ENCODE results near the gene THEM5.
A peak's percentile ranks its signal among the peaks of the same experiment; 100 is the strongest.
"Not testable (repeated sequence)": the region's sequence is repeated elsewhere in the genome, so short reads cannot be mapped to it uniquely, and the experiment has no call there.

Gene THEM5, protein sequence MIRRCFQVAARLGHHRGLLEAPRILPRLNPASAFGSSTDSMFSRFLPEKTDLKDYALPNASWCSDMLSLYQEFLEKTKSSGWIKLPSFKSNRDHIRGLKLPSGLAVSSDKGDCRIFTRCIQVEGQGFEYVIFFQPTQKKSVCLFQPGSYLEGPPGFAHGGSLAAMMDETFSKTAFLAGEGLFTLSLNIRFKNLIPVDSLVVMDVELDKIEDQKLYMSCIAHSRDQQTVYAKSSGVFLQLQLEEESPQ

DNA sequence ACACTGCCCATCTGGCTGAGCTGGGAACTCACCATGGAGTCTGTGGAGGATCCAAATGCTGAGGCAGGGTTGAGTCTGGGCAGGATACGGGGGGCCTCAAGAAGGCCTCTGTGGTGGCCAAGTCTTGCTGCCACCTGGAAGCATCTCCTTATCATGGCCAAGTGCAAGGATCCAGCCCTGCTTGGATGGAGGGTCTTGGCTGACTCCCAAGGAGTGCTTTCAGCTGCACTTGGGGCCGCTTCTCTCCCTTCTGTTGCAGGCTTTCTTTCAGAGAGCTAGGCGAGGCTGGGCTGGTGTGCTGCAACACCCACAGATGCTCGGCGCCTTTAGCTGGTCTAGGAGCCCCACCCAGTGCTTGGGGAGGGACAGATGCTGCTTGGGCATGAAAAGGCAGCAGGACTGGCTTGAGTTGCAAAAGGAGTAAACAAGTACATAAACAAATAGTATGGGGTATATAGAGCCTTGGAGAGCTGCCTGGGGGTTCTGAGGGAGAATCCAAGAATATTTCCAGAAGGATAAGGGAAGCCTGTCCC, at the start of gene THEM5:
TSS of gene THEM5 (minus strand) at position 302 of the 533 bp plus-strand sequence. CDS start at position 155, 147 bp downstream.
- DNase-seq, result no peak

DNA sequence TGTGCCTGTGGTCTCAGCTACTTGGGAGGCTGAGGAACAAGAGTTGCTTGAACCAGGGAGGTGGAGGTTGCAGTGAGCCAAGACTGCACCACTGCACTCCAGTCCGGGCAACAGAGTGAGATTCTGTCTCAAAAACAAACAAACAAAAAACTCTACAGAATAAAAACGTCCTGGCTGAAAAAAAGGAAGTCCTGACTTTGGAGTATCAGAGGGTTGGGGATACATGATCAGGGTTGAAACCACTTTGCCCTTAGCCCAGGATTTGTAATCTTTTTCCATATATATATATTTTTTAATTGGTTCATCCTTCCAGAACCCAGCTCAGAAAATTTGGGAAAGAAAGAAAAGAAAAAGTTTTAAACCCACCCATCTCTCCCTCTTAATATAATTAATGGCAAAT, 49.3 kb upstream of the THEM5 start:
- DNase-seq, result no peak

DNA sequence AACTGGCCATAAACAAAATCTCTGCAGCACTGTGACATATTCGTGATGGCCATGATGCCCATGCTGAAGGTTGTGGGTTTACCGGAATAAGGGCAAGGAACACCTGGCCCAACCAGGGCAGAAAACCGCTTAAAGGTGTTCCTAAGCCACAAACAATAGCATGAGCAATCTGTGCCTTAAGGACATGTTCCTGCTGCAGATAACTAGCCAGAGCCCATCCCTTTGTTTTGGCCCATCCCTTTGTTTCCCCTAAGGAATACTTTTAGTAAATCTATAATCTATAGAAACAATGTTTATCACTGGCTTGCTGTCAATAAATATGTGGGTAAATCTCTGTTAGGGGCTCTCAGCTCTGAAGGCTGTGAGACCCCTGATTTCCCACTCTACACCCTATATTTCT, 47.3 kb upstream of the THEM5 start:
- DNase-seq, result not testable (repeated sequence)

DNA sequence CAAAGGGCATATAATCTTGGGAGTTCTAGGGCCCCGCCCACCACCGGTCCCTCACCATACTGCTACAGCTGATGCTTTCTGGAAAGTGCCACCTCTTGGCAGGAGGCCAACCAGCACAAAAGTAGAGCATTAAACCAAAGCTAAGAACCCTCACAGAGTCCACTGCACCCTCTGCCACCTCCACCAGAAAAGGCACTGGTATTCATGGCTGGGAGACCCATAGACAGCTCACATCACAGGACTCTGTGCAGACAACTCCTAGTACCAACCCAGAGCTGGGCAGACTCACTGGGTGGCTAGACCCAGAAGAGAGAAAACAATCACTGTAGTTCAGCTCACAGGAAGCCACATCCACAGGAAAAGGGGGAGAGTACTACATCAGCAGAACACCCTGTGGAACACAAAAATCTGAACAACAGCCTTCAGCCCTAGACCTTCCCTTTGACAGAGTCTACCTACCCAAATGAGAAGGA, 45.0 kb upstream of the THEM5 start:
- peak; percentile 37 for DNase-seq

DNA sequence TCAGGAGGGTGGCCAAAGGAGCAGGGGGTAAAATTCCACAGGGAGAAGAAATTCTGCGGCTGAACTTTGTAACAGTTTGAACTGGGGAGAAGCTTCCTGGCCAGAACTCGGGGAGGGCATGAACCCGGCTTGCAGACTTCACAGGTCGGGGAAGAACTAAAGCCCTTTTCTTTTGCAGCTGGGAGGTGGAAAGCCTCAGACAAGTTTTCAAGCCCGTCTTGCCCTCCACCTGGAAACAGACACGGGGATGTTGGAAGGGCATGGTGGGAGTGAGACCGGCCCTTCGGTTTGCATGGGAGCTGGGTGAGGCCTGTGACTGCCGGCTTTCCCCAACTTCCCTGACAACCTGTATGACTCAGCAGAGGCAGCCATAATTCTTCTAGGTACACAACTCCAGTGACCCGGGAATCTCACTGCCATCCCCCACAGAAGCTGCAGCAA, 44.5 kb upstream of the THEM5 start:
- DNase-seq, result peak; percentile 37

DNA sequence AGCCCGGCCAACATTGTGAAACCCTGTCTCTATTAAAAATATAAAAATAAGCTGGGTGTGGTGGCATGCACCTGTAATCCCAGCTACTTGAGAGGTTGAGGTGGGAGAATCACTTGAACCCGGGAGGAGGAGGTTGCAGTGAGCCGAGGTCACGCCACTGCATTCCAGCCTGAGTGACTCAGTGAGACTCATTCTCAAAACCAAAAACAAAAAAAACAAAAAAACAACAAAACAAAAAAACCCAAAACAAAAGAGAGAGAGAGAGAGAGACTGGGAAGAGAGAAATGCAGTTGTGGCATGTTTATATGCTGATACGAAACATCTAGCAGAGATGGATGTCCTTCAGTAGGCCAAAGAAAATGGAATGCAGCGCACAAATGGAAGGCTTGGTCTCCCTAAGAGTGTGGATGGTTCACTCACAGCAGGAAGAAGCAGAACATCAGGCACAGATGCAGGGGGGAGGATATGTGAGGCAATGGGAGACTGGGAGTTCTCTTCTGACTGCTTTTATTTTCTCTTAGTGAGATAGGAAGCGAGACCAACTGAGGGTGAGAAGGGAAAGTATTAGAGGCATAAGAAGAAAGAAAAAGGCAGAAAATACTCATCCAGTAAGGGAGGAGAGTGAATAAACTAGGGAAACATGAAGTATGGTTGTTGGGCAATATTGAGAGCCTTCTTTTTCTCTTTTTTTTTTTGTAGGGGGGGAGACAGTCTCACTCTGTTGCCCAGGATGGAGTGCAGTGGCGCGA, 39.8 kb upstream of the THEM5 start:
- DNase-seq, result no peak

DNA sequence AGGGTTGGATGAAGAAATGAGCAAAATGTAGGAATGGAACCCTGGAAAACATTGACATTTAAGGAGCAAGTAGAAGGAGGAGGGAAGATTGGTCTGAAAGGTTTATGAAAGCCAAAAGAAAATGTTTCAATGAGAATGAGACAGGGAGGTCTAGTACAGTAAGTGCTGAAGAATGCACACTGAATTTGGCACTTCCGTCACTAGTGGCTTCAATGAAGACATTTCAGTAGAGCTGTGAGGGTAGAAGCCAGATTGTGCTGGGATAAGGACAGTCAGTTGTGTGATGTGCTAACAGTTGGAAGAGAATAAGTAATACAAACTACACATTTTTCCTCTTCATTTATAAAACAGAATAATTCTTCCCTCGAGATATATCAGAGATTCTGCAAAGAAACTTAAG, 38.7 kb upstream of the THEM5 start:
- DNase-seq, result no peak

DNA sequence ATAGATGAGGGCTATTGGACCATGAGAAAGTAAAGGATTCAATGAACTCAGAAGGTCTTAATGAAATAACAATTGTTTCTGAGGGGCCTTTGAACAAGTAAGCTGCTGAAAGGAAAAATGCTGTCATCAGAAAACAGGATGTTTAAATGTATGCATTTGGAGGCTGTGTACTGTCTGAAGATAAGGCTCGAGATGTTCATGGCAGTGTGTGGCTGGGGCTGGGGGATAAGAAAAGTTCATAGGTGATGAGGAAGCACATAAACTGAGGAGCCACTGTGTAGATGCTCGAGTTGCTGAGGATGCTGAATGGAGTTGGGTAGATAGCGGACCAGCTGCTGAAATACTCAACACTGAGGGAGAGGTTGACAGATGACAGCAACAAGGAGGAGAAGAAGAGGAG, 38.0 kb upstream of the THEM5 start:
- DNase-seq, result no peak

DNA sequence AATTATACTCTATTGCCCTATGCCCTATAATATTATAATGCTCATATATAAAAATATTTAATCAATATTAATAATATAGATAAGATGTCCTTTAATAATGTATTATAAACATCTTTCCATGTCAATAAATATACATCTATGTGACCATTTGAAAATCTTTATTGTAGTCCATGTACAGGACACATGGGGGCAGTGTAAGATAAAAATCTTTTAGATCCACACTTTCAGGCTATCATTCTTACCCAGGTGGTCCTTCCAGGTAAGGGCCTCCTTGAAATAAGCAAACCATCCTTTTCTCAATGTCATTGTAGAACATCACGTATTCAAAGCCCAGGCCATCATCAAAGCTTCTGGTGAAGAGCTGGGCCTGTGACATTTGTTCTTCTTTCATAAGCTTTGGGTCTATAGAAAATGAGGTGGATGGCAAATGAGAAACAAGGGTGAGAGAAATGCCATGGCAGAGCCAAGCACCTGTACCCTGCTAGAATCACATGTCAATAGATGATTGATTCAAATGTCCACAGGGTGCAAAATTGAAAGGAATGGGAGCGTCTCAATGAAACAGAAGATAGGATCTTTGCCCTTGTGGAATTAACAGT, 35.6 kb upstream of the THEM5 start:
- DNase-seq, result peak; percentile 56

DNA sequence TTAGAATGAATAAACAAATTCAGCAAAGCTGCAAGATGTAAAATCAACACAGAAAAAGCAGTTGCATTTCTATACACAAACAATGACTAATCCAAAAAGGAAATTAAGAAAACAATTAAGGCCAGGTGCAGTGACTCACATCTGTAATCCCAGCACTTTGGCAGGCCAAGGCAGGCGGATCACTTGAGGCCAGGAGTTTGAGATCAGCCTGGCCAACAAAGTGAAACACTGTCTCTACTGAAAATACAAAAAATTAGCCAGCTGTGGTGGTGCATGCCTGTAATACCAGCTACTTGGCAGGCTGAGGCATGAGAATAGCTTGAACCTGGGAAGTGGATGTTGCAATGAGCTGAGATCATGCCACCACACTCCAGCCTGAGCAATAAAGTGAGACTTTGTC, 33.5 kb upstream of the THEM5 start:
- peak; percentile 78 for DNase-seq

DNA sequence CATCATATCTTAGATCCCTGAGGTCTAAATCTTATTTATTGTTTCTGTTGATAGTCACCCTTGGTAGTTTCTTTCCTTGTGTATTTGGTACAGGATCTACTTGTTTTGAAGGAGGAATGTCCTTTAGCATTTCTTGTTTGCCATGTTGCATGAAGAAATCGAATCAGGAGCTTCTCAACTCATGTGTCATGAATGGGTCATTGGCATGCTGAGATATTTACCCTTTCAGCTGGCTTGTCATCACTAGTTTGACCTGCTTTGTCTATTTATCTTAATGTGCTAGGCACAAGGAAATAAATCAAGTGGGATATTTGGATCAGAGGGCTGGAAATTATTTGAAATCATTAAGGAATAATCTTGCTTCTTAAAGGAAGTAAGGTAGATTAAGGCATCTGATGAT, 32.0 kb upstream of the THEM5 start:
- peak; percentile 75 for DNase-seq

DNA sequence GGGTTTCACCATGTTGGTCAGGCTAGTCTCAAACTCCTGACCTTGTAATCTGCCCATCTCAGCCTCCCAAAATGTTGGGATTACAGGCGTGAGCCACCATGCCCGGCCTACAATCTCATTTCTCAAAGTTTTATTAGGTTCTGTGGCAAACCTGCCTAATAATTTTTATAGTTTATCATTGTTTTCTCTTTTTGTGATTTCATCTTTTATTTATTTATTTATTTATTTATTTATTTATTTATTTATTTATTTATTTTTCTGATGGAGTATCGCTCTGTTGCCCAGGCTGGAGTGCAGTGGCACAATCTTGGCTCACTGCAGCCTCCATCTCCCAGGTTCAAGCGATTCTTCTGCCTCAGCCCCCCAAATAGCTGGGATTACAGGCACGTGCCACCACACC, 31.4 kb upstream of the THEM5 start:
- DNase-seq, result not testable (repeated sequence)

DNA sequence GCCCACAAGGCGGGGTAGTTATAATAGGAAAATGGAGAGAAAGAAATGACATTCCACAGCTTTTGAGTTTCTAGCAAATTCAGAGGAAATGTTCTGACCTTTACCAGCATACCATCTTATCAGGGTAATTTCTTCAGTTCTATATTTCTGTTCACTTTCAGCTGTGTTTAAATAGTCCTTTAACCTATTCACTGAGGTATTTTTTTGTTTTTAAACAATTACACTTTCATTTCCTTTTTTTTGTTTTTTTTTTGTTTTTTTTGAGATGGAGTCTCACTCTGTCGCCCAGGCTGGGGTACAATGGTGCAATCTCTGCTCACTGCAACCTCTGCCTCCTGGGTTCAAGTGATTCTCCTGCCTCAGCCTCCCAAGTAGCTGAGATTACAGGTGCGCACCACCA, 30.9 kb upstream of the THEM5 start:
- DNase-seq, result not testable (repeated sequence)

DNA sequence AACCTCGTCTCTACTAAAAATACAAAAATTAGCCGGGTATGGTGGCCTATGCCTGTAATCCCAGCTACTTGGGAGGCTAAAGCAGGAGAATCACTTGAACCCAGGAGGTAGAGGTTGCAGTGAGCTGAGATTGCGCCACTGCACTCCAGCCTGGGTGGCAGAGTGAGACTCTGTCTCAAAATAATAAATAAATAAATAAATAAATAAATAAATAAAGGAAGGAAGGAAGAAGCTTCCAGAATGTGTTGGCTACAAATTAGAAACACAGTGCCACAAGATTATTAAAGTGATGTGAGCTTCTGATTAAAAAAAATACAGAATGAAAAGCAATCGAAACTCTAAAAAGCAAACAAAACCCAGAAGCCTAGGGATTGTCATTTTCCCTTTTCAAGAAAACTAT, 30.4 kb upstream of the THEM5 start:
- not testable (repeated sequence) for DNase-seq

DNA sequence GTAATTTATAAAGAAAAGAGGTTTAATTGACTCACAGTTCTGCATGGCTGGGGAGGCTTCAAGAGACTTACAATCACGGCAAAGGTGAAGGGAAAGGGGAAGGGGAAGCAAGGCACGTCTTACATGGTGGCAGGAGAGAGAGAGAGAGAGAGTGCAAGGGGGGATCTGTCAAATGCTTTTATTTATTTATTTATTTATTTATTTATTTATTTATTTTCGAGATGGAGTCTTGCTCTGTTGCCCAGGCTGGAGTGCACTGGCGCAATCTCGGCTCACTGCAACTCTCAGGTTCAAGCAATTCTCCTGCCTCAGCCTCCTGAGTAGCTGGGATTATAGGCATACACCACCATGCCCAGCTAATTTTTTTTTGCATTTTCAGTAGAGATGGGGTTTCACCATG, 29.4 kb upstream of the THEM5 start:
- not testable (repeated sequence) for DNase-seq

DNA sequence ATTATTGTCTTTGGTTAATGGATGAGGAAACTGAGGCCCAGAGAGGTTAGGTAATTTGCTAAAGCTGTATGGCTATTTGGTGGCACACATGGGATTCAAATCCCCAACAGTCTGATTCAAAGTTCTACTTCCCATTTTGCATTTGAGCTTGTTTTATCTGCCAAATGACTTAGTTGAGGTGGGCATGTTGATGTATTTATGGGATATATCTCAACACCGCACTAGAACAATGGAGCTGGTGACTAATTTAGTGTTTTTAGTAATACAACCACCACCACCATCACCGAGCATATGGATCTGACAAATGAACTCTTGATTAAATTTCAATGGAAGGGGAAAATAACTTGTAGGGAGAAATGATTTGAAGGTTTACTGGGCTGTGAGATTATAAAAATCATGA, 29.0 kb upstream of the THEM5 start:
- no peak for DNase-seq

DNA sequence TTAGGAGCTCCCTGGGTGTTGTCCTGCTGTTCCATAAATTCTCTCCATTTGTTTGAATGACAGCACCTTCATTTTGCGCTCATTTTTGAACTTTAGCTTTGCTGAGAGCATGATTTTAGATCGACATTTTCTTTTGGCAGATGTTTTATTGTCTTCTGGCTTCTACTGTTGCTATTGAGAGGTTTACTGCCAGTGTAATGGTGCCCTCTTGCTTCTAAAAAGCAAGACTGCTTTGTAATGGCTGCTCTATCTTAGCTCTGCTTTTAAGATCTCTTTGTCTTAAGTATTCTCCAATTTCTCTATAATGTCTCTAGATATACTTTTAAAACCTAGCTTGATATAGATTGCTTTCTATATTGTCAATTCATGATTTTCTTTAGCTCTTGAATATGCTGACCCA, 28.0 kb upstream of the THEM5 start:
- DNase-seq, result peak; percentile 27

DNA sequence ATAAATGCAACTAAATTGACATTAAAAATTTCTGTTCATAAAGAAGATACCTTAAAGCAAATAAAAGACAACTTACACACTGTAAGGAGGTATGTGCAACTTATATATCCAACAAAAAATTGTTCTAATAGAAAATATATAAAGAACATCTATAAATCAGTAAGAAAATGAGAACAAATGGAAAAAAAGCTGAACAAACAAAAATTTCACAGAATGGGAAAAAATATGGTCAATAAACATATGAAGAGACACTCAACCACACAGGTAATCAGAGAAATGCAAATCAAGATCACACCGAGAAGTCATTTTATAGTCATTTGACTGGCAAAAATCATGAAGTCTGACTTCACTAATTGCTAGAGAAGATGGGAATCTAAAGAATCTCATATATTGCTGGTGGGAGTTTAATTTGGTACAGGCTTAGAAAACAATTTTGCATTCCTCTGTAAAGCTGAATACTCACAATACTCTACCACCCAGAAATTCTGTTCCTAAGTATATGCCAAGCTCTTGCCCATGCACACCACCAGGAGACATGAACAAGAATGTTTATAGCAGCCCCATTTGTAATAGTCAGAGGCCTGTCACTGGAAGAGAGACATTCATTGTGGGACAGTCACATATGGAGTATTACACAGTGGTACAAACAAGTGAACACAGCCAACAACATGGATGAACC, 22.0 kb upstream of the THEM5 start:
- DNase-seq, result no peak

DNA sequence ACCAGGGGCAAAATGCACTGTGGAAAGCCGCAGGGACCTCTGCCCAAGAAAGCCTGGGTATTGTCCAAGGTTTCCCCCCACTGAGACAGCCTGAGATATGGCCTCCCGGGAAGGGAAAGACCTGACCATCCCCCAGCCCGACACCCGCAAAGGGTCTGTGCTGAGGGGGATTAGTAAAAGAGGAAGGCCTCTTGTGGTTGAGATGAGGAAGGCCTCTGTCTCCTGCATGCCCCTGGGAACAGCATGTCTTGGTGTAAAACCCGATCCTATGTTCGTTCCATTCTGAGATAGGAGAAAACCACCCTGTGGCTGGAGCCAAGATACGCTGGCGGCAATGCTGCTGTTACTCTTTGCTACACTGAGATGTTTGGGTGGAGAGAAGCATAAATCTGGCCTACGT, 19.3 kb upstream of the THEM5 start:
- DNase-seq, result not testable (repeated sequence)

DNA sequence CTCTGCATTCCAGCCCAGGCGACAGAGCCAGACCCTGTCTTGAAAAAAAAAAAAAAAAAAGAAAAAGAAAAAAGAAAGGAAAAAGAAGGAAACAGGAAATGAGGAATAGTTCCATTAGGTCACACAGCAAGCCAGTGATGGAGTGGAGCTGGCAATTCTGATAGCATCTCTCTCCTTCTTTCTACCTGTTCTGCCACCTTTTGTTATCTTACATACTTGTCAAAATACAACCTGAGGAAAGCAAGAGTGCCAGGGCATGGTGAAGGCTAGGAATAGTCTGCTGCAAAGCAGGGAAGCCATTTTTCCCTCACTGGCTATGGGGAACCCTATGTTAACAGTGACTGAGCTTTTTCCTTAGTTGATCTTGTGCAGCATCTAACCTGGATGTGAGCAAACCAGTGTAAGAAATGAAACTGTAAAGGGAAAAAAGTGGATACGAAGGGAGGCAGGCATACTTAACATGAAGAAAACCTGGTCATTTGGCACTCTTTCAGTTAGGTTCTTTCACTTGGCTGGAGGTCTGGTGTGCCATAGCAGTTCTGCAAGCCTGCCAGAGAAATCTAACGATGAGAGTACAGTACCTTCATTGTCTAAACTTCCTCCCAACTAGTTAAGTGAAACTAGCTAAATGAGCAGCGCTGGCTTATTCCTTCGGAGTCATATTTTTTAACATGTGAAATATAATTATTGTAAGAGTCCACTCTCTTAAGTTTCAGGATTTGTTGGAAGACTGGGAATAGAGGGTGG, 17.9 kb upstream of the THEM5 start:
- no peak for DNase-seq

DNA sequence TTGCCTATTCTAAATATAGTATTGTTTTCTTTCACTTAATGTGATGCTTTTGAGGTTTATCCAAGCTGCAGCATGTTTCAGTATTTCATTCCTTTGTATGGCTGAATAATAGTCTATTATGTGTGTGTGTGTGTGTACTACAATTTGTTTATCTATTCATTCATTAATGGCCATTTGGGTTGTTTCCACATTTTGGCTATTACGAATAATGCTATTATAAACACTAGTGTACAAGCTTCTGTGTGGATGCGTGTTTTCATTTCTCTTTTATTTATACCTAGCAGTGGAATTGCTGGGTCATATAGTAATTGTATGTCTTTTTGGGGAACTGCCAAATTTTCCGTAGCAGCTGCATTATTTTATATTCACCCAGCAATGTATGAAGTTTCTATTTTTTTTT, 15.0 kb upstream of the THEM5 start:
- no peak for DNase-seq

DNA sequence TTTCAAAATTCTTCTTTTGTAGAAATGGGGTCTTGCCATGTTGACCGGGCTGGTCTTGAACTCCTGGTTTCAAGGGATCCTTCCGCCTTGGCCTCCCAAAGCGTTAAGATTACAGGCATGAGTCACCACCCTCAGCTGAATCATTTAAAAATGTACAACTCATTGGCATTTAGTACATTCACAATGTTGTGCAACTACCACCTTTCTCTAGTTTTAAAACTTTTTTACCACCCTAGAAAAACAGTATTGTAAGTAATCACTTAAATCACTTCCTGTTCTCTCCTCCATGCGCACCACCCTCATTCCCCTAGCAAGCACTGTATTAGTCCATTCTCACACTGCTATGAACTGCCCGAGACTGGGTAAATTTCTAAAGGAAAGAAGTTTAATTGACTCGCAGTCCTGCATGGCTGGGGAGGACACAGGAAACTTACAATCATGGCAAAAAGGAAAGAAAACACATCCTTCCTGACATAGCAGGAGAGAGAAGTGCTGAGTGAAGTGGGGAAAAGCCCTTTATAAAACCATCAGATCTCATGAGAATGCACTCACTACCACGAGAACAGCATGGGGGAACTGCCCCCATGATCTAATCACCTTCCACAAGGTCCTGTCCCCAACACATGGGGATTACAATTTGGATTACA, 14.4 kb upstream of the THEM5 start:
- DNase-seq, result no peak

All from DMS53 (cell line).